GM18508 (cell line): Measurements from ENCODE around the gene SPAG7.

Source experiments
- ATAC-seq: cut with Tn5 transposase; IDR thresholded peaks from one replicate; pipeline ENCODE4 v1.9.1; 2021; ENCODE audit warnings: moderate number of reproducible peaks; ENCODE audit not compliant: insufficient read depth, unreplicated experiment

Gene SPAG7, protein sequence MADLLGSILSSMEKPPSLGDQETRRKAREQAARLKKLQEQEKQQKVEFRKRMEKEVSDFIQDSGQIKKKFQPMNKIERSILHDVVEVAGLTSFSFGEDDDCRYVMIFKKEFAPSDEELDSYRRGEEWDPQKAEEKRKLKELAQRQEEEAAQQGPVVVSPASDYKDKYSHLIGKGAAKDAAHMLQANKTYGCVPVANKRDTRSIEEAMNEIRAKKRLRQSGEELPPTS

DNA sequence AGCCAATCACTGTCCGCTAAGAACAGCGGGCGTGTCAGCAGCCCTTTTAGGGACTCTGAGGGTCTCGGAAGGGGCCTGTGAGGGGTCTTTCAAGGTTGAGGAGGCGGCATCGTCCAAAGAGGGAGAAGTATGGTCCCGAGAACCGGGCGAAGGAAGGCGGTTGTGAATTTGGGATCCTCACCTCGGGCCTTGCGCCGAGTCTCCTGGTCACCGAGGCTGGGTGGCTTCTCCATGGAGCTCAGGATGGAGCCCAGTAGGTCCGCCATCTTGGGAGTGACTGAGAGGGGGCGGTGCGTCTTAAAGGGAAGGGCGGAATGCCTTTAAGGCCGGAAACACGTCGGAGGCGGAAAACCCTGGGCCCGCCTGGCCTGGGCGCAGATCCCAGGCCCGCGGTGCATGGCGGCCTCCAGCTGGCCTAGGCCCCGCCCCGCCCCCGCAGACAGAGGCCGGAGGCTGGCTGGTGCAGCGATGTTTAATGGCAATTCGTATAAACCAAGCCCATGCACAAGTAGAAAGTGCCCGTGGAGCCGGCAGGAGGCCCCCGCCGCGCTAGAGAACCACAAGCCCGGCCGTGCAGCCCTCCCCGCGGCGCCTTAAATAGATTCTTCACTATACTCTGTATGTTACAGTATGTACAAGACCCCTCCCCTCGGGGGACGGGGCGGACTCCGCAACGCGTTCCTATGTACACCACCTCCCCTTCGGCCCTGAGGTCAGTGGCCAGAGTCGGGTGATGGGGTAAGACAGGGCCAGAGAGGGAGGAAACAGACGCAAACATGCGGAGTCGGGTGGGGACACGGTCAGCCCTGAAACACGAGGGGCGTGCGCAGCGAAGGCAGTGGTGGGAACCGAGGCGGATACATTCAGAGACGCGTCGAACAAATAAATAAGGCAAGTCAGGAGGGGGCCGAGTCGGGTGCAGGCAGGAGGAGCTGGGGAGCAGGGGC is at the start of gene SPAG7:
SPAG7 (minus strand) TSS at position 279 of the 947 bp plus-strand sequence; CDS start at position 266, 13 bp downstream.
- ATAC-seq = peak; percentile 32

DNA sequence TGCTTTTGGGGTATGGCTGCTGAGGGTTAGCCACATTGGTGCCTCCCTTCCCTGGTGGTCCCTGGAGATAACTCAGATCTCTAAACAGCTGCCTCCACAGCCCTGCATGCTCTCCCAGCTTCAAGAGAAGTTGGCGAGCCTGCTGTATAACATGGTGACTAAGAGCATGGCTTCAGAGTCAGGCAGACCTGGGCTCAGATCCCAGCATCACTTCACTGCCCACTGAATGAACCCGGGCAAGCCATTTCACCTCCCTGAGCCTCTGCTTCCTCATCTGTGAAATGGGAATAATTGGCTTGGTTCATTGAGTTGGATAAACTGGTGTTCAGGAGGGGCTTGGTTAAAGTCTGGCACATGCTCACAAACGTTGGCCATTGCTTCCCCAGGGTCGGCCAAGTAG is 46.7 kb upstream of the SPAG7 start:
- ATAC-seq = no peak

DNA sequence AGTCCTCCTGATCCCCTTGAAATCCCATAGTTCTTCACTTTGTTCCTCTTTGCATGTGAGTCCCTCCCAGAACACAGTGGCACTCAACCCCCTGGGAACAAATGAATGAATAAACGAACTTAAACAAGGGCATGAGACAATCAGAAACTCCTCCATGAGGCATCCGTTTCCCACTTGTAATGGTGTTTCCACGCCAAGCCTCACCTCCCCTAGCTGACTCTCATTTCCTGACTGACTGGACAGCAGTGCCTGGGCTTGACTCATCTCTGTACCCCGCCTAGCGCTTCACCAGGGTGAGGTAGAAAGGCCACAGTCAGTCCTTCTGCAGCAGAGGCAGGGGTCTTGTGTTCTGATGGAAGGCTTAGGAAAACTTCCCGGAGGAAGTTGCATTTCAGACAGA is 44.3 kb upstream of the SPAG7 start:
- ATAC-seq = no peak

DNA sequence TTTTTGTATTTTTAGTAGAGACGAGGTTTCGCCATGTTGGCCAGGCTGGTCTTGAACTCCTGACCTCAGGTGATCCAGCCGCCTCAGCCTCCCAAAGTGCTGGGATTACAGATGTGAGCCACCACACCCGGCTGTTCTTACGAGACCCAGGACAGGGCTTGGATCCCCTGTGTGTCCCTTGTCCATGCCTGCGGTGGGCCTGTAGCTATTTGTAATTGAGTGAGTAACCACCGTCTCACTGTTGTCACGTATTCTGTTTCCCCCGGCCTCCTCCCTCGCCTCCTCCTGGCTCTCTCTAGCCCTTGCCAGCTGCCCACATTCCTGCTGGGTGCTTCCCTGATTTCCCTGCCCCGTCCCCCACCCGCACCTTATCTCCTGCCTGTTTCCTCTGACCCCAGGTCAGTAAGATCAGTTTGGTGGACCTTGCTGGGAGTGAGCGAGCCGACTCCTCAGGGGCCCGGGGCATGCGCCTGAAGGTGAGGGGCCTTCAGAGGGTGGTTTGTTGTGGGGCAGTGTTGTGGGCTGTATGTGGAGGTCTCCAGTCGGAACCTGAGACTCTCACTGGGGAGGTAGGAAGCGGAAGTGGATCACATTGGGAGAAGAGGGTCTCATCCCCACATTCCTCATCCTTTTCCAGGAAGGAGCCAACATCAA is 35.7 kb upstream of the SPAG7 start:
- ATAC-seq = no peak

DNA sequence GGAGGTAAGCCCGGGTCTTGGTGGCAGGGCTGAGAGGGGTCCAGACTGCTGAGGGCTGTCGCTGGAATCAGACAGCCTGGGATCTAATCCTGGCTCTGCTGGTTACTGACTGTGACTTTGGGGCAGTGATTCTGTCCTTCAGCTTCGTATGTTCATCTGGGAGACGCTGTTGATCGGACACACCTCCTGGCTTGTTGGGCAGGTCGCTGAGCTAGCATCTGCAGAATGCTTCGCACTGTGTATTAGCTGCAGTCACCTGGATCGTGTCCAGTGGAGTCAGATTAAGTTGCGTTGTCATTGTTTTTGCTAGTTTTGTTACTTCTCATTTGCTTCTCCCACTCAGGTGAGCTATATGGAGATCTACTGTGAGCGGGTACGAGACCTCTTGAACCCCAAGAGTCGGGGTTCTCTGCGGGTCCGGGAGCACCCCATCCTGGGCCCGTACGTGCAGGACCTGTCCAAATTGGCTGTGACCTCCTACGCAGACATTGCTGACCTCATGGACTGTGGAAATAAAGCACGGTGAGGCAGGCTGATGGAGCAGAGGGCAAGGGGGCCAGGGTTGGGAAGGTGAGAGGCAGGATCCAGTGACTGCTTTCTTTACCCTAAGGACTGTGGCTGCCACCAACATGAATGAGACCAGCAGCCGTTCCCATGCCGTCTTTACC is 34.6 kb upstream of the SPAG7 start:
- ATAC-seq = no peak

DNA sequence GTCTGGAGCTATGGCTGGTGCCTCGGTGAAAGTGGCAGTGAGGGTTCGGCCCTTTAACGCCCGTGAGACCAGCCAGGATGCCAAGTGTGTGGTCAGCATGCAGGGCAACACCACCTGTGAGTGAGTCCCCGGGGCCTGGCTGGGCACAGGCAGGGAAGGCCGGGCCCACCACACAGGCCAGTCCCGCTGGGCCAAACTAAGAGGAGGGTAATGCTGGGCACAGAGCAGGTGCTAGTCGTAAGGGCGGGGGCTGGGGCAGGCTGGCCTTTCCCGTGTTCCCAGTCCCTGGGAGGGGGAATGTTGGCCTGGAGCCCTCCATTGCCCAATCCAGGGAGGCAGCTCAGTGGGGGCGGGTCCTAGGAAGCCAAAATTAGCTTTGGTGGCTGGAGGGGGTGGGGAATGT is 32.6 kb upstream of the SPAG7 start:
- no peak for ATAC-seq

DNA sequence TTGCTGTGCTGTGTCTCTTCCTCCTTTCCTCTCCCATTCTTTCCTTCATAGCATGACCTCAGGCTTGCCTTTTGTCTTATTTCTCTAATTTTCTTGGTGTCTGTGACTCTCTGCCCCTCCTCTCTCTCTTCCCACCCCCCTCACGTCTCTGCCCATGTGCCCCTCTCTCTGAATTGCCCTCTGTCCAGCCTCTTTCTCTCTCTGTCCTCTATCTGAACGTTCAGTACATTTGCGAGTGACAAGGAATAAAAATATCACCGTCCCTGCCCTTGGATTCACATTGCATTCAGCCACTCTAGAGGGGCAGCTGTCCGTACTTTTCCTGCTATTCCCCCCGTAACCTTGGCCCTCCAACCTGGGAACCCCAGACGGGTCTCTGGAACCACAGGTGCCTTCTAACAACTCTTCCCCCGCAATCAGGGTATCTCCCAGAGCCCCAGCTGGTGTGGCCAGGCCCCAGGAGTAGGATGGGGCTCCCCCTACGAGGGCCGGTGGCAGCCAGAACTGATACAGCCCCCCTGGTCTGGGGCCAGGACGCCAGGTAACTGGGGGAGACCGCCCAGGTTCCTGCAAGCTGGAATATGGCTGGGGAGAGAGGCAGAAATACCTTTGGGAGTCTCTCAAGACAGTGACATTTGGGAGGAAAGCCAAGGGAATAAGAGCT is 31.9 kb upstream of the SPAG7 start:
- no peak for ATAC-seq

DNA sequence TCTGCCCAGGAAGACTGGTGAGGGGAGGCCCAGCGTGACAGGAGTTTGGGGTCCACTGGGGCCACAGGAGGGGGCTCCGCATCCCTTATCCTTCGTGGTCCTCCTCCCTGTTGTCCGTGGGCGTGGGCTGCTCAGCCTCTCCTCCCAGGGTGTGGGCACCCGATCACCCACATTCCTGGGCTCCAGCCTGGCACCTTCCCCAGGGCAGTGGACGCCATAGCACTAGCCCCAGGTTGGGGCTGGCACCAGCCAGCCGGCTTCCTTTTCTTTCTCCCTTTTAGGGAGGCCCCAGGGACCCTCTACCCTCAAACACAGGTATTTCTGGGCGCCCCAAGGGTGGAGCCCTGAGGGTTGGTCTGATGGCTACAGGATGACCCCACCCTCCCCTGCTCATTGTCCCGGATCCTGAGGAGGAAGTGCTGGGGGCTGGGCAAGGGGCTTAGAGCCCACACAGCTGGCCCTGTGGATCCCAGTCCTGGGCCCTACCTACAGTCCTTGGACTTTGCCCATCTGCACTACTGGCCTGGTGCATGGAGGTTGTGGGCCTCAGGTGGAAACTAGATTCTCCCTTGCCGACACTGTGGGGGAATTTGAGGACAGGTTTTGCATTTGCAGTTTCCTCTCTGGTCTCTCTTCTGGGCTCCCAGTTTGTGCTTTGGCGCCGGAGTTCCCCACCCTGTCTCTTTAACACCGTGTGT is 31.3 kb upstream of the SPAG7 start:
- ATAC-seq = no peak

DNA sequence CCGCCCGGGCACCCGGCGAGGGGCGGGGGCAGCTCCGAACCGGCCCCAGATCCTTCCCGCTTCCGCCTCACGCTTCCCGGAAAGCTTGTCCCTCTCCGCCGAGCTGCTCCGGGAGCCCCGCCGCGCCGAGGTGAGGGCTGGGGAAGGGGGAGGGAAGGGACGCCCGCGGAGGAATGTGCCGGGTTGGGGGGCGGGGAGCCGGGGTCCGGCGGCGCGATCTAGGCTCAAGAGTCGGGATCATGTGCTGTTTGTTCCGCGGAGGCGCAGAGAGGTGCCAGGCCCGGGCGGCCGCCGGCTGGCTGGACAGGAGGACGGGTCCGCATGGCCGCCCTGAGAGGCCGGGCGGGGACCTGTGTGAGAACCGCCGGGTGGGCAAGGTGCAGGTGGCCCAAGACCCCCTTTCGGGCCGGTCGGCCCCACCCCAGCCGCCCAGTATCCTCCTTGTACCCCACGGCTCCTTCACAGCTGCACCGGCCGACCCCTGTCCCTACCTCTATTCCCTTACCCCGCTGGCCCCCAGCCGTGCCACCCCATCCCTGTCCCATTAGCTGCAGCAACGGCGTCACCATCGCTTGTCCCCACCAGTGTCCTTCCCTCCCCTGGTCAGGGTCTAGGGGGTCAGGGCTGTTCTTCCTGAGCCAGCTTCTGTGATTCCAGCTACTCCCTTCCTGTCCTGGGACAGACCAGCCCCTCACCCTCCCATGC is 30.6 kb upstream of the SPAG7 start:
- ATAC-seq = no peak

DNA sequence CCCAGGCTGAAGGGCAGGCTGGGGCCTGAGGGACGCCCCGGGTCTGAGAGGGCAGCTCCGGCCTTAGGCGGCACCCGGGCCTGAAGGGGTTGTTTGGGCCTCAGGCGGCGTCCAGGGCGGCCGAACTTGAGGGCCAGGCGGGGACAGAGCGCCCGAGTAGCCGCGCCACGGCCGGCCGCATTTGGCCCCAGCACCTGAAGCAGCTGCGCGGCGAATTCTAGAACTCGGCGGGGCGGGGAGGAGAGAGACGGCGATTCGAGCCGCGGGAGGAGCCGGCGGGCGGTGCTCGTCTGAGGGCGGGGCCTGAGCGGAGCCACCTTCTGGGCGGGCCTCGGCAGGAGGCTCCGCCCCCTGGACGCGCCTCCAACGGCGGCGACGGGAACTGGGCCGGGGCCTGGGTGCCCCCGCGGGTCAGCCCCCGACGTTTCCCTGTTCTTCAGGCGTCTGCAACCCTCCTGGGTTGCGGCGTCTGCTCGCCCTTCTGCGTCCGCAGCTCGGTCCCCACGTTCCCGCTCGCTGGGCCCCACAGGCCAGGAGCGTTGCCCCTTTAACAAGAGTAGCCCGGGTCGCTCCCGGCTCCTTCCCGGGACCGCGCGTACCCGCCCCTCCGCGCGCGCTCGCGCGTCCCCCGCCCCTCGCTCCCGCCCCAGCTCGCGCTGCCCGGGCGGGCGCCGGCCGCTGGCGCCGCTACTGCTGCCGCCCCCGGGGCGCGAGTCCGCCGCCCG is 29.8 kb upstream of the SPAG7 start, which contains the start of the genes INCA1 and KIF1C:
INCA1 (minus strand) TSS at position 221 of the 725 bp plus-strand sequence. CDS start 3,085 bp downstream, outside the sequence.
KIF1C (plus strand) TSS at position 649 of the 725 bp plus-strand sequence. CDS start 2,297 bp downstream, outside the sequence.
- ATAC-seq = no peak

DNA sequence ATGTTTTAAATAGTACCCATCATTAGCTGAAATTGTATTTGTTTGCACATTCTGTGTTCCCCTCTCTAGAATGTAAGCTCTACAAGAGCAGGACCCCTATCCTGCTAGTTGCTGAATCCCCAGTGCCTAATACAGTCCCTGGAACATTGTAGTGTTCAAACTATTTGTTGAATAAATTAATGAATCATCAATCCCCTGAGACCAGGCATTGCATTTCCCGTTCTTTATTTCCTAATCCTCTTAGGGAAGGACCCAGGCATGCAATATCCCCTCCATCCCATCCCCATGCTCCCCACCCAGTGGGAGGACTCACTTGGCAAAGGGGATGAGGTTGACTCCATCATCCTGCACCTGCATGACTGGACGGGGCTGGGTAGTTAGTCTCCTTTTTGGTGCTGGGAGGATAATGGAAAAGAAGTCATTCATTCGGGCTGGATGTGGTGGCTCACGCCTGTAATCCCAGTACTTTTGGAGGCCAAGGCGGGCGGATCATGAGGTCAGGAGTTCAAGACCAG is 26.5 kb upstream of the SPAG7 start:
- no peak for ATAC-seq

DNA sequence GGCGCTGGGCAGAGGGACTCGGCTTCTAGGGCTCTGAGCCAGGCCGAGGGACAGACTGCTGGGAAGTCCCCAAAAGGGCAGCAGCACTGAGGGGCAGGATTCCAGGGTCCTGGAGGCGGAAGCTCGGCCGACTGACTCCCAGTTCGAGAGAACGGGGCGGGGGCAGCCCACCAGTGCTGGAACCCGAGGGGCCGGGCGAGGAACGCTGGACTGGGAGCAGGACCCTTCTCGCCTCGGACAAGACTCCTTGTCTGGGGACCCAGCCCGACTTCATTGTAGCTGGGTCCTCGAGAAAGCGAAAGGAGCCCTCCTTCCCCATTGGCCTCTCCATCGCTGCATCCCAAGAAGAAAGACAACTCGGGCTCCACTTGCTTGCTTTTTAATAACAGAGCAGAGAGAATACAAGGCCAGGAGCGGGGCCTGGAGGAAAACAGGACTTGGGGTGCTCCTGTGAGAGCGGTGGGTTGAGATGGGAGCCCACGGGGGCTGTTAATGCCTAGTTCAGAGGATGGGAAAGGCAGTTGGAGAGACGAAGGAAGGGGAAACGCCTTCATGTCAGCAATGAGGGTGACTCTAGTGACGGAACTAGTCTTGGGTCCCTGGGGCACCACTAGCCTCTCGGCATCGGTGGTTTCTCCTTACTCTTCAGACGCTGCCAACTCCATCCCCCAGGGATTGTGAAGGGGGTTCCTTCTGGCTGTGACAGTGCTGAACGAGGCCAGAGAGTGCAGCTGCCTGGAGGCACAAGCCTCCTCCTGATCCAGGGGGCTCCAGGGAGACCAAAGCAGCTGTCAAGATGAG is 20.4 kb upstream of the SPAG7 start:
- no peak for ATAC-seq

DNA sequence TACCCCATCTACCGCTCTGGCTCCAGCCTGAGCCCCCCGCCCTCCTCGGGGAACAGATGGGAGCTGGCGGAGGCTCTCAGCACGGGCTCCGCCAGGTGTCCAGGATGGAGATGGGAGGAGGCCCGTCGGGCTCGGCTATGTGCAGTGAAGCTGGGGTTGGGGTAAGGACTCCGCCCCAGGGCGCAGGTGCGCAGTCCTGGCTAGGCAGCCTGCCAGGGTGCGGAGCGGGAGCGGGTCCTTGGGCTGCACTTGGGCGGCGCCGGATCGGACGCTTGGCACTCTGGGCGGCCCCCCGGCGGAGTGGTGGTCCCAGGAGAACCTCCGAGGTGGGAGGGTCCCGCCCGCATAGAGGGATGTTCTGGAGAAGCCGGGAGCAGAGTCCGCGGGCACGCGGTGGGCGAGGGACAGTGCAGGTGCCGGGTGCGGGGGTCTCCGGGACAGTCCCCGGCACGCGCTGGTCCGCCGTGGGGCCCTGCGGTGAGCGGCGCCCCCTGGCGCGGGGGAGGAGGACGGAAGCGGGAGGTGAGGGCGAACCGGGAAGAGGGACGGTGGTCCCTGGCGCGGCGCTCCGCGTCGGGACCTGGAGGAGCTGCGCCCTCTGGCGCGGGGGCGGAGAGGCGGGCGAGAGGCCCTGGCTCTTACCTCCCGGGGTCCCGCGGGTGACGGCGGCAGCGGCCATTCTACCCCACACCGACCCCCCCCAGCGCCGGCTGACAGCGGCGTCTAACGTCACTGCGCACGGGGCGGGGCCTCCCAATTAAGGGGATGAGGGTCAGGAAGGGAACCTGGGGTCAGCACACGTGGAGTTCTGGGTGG is 19.5 kb upstream of the SPAG7 start, which contains the start of gene CAMTA2:
CAMTA2 (minus strand) TSS at position 725 of the 816 bp plus-strand sequence. CDS start 1,453 bp downstream, outside the sequence.
- no peak for ATAC-seq

DNA sequence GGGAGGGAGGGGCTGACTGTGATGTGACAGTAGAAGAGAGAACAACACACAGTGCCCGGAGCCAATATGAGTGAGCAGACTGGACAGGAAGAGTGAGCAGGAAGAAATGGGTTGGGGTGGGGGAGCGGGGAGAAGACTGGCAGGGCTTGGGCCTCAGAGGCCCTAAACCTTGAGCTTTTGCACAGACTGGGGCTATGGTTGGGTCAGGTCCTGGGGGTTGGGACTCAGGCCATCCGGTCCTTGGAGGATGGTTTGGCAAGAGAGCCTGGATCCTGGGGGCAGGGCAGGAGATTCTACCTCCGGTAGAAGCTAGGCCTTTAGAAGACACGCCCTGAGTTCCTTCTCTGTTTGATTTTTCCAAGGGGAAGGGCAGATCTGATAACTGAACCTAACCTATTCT is 18.8 kb upstream of the SPAG7 start:
- no peak for ATAC-seq

DNA sequence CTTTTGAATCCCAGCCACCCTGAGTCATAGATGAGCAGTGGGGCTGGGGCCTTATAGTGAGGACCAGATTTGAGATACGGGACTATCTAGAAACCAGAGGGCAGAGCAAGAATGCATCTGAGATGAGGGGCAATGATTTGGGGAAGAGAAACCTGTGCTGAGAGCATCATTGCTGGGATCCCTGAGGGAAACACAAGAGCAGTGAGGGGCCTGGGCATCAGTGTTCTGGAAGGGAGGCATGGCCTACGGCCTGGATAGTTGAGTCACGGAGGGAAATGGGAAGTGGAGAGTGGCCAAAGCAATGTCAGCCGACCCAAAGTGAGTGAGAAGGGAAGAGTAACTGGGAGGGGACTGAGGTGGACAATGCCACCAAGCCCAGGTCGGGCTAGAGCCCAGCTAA is 14.7 kb upstream of the SPAG7 start:
- ATAC-seq = no peak

DNA sequence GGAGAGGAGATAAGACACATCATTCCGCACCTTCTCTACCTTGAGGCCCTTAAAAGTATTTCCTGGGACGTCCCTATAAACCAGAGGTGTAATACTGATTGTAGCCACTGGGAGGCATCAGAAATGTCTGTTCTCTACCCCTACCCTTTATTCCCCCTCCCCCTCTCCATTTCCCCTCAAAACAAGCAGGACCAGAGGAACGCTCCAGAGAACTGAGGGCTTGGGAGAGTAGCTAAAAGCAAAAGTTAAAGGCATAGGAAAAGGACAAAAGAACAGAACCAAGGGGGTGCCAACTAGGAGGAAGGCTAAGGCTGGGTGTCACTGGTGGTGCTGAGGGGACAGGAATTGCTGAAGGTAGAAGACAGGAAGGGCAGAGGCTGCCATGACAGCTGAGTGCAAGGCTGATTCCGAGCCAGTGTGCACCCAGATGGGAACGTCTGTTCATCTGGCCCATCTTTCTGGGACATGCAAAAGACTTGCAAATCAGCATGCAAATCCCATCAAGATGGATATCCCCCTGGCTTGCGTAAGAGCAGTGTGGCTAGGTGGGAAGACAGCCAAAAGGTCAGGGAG is 13.1 kb upstream of the SPAG7 start:
- no peak for ATAC-seq
